WTC11 (cell line): Measurements from ENCODE around the gene SETDB1. TPM values are rescaled to one million over a fixed set of nuclear protein-coding genes. Genes with fewer than 3 reads are reported as not detected.

Experiments used
- CBFB ChIP-seq: sonication (generic); formaldehyde crosslinking; IDR thresholded peaks from 2 replicates; pipeline ENCODE4 v1.8.1; 2022; ENCODE audit warnings: mild to moderate bottlenecking, low read depth, missing genetic modification reagents
- CREB1 ChIP-seq: sonication (generic); formaldehyde crosslinking; IDR thresholded peaks from 2 replicates; pipeline ENCODE4 v1.8.0; 2023; ENCODE audit warnings: mild to moderate bottlenecking, missing genetic modification reagents
- ELF4 ChIP-seq: sonication (generic); formaldehyde crosslinking; IDR thresholded peaks from 2 replicates; pipeline ENCODE4 v1.8.1; 2022; ENCODE audit warnings: low read depth, mild to moderate bottlenecking, moderate library complexity, missing genetic modification reagents
- GABPB1 ChIP-seq: sonication (generic); formaldehyde crosslinking; IDR thresholded peaks from 2 replicates; pipeline ENCODE4 v1.8.1; 2023; ENCODE audit warnings: mild to moderate bottlenecking, missing genetic modification reagents
- TEAD4 ChIP-seq: sonication (generic); formaldehyde crosslinking; IDR thresholded peaks from 2 replicates; pipeline ENCODE4 v1.8.0; 2022; ENCODE audit warnings: mild to moderate bottlenecking, missing genetic modification reagents
- ZNF121 ChIP-seq: sonication (generic); formaldehyde crosslinking; IDR thresholded peaks from 2 replicates; pipeline ENCODE4 v1.8.0; 2023; ENCODE audit warnings: missing genetic modification reagents
- total RNA-seq: library from RNA; stranded (reverse); gene quantifications from 3 replicates; pipeline ENCODE4 v1.2.3, GENCODE V29; 2021
- TF ChIP-seq, protein P1 (sequence below): sonication (generic); formaldehyde crosslinking; IDR thresholded peaks from 2 replicates; pipeline ENCODE4 v1.8.0; 2022; ENCODE audit warnings: mild to moderate bottlenecking, missing genetic modification reagents
- TF ChIP-seq, protein P2 (sequence below): sonication (generic); formaldehyde crosslinking; conservative IDR thresholded peaks from 2 replicates; pipeline ENCODE4 v1.8.1; 2022; ENCODE audit warnings: mild to moderate bottlenecking, missing genetic modification reagents
- TF ChIP-seq, protein P3 (sequence below): sonication (generic); formaldehyde crosslinking; IDR thresholded peaks from 2 replicates; pipeline ENCODE4 v1.8.1; 2023; ENCODE audit warnings: mild to moderate bottlenecking, missing genetic modification reagents, borderline replicate concordance
- TF ChIP-seq, protein P4 (sequence below): sonication (generic); formaldehyde crosslinking; IDR thresholded peaks from 2 replicates; pipeline ENCODE4 v1.8.0; 2023; ENCODE audit warnings: missing genetic modification reagents, mild to moderate bottlenecking, borderline replicate concordance
- TF ChIP-seq, protein P5 (sequence below): sonication (generic); formaldehyde crosslinking; conservative IDR thresholded peaks from 2 replicates; pipeline ENCODE4 v1.8.1; 2023; ENCODE audit warnings: mild to moderate bottlenecking, low read depth, missing genetic modification reagents, moderate library complexity
- TF ChIP-seq, protein P6 (sequence below): sonication (generic); formaldehyde crosslinking; IDR thresholded peaks from 2 replicates; pipeline ENCODE4 v1.8.0; 2023; ENCODE audit warnings: missing genetic modification reagents
- TF ChIP-seq, protein P7 (sequence below): sonication (generic); formaldehyde crosslinking; IDR thresholded peaks from 2 replicates; pipeline ENCODE4 v1.8.1; 2022; ENCODE audit warnings: mild to moderate bottlenecking, moderate library complexity, missing genetic modification reagents
- TF ChIP-seq, protein P8 (sequence below): fragments of 250-450 bp; sonication (Bioruptor Pico); IDR thresholded peaks from 2 replicates; pipeline ENCODE4 v1.9.0; 2021; ENCODE audit warnings: mild to moderate bottlenecking
- TF ChIP-seq, protein P9 (sequence below): fragments of 250-450 bp; sonication (Bioruptor Pico); IDR thresholded peaks from 2 replicates; pipeline ENCODE4 v1.9.0; 2021; ENCODE audit warnings: mild to moderate bottlenecking, borderline replicate concordance

SETDB1 gene
- total RNA-seq, 1 experiment from 2014 or later, result 53.1 TPM

DNA sequence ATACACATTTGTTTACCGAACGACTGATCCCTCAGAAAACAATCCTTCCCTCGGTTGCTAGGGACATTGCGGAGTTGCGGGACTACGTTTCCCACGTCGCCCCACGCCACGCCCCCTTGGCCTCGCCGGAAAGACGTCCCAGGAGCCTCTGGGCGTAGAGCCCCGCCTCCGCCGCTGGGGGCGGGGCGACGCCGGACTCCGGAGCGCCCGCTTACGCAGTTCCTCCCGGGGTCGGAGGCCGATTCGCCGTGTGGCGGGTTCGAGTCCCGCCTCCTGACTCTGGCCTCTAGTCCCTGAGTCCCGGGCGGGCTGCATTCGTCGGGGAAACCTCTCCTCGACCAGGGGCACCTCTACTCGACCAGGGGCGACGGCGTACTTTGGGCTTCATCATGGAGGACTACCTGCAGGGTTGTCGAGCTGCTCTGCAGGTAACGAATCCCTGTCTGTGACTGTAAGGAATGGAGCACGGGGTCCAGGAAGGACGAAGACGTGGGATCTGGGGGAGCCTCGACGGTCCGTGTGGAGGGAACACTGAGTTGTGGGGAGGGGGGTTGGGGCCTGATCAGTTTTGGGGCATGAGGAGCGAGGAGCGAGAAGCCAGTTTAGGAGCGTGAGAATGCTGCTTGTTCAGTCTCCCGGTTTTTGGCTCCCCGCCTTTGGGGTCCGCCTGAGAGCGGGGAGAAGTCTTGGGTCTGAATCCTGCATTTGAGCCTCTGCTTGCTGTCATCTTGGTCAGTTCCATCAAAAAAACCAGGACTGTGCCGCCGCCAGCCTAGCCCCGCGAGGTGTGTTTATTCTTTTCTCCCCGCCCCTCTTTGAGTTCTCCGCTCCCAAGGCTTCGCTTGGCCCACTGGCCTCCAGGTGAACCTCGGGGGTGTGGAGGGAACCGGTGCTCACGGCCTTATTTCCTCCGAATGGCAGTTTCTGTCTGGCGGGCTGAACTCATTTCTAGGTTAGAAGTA, 82.4 kb downstream of the SETDB1 start, which contains the start of gene PRUNE1 (continued):
- TF ChIP-seq, protein P1, sequence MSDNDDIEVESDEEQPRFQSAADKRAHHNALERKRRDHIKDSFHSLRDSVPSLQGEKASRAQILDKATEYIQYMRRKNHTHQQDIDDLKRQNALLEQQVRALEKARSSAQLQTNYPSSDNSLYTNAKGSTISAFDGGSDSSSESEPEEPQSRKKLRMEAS (CRISPR knock-in tag), result peak; percentile 73
- TF ChIP-seq, protein P2, sequence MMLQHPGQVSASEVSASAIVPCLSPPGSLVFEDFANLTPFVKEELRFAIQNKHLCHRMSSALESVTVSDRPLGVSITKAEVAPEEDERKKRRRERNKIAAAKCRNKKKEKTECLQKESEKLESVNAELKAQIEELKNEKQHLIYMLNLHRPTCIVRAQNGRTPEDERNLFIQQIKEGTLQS (CRISPR knock-in tag), result no peak
- TF ChIP-seq, protein P3, sequence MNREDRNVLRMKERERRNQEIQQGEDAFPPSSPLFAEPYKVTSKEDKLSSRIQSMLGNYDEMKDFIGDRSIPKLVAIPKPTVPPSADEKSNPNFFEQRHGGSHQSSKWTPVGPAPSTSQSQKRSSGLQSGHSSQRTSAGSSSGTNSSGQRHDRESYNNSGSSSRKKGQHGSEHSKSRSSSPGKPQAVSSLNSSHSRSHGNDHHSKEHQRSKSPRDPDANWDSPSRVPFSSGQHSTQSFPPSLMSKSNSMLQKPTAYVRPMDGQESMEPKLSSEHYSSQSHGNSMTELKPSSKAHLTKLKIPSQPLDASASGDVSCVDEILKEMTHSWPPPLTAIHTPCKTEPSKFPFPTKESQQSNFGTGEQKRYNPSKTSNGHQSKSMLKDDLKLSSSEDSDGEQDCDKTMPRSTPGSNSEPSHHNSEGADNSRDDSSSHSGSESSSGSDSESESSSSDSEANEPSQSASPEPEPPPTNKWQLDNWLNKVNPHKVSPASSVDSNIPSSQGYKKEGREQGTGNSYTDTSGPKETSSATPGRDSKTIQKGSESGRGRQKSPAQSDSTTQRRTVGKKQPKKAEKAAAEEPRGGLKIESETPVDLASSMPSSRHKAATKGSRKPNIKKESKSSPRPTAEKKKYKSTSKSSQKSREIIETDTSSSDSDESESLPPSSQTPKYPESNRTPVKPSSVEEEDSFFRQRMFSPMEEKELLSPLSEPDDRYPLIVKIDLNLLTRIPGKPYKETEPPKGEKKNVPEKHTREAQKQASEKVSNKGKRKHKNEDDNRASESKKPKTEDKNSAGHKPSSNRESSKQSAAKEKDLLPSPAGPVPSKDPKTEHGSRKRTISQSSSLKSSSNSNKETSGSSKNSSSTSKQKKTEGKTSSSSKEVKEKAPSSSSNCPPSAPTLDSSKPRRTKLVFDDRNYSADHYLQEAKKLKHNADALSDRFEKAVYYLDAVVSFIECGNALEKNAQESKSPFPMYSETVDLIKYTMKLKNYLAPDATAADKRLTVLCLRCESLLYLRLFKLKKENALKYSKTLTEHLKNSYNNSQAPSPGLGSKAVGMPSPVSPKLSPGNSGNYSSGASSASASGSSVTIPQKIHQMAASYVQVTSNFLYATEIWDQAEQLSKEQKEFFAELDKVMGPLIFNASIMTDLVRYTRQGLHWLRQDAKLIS (CRISPR knock-in tag), result no peak
- TF ChIP-seq, protein P4, sequence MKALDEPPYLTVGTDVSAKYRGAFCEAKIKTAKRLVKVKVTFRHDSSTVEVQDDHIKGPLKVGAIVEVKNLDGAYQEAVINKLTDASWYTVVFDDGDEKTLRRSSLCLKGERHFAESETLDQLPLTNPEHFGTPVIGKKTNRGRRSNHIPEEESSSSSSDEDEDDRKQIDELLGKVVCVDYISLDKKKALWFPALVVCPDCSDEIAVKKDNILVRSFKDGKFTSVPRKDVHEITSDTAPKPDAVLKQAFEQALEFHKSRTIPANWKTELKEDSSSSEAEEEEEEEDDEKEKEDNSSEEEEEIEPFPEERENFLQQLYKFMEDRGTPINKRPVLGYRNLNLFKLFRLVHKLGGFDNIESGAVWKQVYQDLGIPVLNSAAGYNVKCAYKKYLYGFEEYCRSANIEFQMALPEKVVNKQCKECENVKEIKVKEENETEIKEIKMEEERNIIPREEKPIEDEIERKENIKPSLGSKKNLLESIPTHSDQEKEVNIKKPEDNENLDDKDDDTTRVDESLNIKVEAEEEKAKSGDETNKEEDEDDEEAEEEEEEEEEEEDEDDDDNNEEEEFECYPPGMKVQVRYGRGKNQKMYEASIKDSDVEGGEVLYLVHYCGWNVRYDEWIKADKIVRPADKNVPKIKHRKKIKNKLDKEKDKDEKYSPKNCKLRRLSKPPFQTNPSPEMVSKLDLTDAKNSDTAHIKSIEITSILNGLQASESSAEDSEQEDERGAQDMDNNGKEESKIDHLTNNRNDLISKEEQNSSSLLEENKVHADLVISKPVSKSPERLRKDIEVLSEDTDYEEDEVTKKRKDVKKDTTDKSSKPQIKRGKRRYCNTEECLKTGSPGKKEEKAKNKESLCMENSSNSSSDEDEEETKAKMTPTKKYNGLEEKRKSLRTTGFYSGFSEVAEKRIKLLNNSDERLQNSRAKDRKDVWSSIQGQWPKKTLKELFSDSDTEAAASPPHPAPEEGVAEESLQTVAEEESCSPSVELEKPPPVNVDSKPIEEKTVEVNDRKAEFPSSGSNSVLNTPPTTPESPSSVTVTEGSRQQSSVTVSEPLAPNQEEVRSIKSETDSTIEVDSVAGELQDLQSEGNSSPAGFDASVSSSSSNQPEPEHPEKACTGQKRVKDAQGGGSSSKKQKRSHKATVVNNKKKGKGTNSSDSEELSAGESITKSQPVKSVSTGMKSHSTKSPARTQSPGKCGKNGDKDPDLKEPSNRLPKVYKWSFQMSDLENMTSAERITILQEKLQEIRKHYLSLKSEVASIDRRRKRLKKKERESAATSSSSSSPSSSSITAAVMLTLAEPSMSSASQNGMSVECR (CRISPR knock-in tag), result 0 out of 2 replicates have a peak, but pooled peaks have one; percentile 67
- TF ChIP-seq ZNF121 (CRISPR knock-in tag), result no peak
- TF ChIP-seq, protein P5, sequence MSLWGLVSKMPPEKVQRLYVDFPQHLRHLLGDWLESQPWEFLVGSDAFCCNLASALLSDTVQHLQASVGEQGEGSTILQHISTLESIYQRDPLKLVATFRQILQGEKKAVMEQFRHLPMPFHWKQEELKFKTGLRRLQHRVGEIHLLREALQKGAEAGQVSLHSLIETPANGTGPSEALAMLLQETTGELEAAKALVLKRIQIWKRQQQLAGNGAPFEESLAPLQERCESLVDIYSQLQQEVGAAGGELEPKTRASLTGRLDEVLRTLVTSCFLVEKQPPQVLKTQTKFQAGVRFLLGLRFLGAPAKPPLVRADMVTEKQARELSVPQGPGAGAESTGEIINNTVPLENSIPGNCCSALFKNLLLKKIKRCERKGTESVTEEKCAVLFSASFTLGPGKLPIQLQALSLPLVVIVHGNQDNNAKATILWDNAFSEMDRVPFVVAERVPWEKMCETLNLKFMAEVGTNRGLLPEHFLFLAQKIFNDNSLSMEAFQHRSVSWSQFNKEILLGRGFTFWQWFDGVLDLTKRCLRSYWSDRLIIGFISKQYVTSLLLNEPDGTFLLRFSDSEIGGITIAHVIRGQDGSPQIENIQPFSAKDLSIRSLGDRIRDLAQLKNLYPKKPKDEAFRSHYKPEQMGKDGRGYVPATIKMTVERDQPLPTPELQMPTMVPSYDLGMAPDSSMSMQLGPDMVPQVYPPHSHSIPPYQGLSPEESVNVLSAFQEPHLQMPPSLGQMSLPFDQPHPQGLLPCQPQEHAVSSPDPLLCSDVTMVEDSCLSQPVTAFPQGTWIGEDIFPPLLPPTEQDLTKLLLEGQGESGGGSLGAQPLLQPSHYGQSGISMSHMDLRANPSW (CRISPR knock-in tag), result no peak
- TF ChIP-seq, protein P6, sequence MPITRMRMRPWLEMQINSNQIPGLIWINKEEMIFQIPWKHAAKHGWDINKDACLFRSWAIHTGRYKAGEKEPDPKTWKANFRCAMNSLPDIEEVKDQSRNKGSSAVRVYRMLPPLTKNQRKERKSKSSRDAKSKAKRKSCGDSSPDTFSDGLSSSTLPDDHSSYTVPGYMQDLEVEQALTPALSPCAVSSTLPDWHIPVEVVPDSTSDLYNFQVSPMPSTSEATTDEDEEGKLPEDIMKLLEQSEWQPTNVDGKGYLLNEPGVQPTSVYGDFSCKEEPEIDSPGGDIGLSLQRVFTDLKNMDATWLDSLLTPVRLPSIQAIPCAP (CRISPR knock-in tag), result peak; percentile 47; the same call in 1 of the 2 replicates
- no peak for TF ChIP-seq CREB1 (CRISPR knock-in tag)
- TF ChIP-seq, protein P7, sequence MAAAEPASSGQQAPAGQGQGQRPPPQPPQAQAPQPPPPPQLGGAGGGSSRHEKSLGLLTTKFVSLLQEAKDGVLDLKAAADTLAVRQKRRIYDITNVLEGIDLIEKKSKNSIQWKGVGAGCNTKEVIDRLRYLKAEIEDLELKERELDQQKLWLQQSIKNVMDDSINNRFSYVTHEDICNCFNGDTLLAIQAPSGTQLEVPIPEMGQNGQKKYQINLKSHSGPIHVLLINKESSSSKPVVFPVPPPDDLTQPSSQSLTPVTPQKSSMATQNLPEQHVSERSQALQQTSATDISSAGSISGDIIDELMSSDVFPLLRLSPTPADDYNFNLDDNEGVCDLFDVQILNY (CRISPR knock-in tag), result peak; percentile 81; the same call in 1 of the 2 replicates
- TF ChIP-seq, protein P8, sequence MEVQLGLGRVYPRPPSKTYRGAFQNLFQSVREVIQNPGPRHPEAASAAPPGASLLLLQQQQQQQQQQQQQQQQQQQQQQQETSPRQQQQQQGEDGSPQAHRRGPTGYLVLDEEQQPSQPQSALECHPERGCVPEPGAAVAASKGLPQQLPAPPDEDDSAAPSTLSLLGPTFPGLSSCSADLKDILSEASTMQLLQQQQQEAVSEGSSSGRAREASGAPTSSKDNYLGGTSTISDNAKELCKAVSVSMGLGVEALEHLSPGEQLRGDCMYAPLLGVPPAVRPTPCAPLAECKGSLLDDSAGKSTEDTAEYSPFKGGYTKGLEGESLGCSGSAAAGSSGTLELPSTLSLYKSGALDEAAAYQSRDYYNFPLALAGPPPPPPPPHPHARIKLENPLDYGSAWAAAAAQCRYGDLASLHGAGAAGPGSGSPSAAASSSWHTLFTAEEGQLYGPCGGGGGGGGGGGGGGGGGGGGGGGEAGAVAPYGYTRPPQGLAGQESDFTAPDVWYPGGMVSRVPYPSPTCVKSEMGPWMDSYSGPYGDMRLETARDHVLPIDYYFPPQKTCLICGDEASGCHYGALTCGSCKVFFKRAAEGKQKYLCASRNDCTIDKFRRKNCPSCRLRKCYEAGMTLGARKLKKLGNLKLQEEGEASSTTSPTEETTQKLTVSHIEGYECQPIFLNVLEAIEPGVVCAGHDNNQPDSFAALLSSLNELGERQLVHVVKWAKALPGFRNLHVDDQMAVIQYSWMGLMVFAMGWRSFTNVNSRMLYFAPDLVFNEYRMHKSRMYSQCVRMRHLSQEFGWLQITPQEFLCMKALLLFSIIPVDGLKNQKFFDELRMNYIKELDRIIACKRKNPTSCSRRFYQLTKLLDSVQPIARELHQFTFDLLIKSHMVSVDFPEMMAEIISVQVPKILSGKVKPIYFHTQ (CRISPR knock-in tag), result no peak
- peak; percentile 47; the same call in 1 of the 2 replicates for TF ChIP-seq GABPB1 (CRISPR knock-in tag)
- TF ChIP-seq CBFB (CRISPR knock-in tag), result no peak
- TF ChIP-seq TEAD4, result no peak
- TF ChIP-seq, protein P9, sequence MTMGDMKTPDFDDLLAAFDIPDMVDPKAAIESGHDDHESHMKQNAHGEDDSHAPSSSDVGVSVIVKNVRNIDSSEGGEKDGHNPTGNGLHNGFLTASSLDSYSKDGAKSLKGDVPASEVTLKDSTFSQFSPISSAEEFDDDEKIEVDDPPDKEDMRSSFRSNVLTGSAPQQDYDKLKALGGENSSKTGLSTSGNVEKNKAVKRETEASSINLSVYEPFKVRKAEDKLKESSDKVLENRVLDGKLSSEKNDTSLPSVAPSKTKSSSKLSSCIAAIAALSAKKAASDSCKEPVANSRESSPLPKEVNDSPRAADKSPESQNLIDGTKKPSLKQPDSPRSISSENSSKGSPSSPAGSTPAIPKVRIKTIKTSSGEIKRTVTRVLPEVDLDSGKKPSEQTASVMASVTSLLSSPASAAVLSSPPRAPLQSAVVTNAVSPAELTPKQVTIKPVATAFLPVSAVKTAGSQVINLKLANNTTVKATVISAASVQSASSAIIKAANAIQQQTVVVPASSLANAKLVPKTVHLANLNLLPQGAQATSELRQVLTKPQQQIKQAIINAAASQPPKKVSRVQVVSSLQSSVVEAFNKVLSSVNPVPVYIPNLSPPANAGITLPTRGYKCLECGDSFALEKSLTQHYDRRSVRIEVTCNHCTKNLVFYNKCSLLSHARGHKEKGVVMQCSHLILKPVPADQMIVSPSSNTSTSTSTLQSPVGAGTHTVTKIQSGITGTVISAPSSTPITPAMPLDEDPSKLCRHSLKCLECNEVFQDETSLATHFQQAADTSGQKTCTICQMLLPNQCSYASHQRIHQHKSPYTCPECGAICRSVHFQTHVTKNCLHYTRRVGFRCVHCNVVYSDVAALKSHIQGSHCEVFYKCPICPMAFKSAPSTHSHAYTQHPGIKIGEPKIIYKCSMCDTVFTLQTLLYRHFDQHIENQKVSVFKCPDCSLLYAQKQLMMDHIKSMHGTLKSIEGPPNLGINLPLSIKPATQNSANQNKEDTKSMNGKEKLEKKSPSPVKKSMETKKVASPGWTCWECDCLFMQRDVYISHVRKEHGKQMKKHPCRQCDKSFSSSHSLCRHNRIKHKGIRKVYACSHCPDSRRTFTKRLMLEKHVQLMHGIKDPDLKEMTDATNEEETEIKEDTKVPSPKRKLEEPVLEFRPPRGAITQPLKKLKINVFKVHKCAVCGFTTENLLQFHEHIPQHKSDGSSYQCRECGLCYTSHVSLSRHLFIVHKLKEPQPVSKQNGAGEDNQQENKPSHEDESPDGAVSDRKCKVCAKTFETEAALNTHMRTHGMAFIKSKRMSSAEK, result no peak
- TF ChIP-seq ELF4 (CRISPR knock-in tag), result no peak
